GM18505 (cell line): ENCODE measurements around the gene LYZL6.

Source experiments
- ATAC-seq: cut with Tn5 transposase; IDR thresholded peaks from one replicate; pipeline ENCODE4 v1.9.1; 2021; ENCODE audit not compliant: unreplicated experiment
- POLR2A ChIP-seq: IDR thresholded peaks from 4 replicates; pipeline ENCODE4 v1.6.1; 2011; ENCODE audit warnings: borderline replicate concordance; ENCODE audit not compliant: insufficient read depth, insufficient read length; ENCODE audit errors: extremely low read depth

LYZL6 gene

GRCh38 chr17:35932586-35932985, 10.9 kb downstream of the LYZL6 start:
- no peak for ATAC-seq
- TF ChIP-seq POLR2A = no peak

DNA sequence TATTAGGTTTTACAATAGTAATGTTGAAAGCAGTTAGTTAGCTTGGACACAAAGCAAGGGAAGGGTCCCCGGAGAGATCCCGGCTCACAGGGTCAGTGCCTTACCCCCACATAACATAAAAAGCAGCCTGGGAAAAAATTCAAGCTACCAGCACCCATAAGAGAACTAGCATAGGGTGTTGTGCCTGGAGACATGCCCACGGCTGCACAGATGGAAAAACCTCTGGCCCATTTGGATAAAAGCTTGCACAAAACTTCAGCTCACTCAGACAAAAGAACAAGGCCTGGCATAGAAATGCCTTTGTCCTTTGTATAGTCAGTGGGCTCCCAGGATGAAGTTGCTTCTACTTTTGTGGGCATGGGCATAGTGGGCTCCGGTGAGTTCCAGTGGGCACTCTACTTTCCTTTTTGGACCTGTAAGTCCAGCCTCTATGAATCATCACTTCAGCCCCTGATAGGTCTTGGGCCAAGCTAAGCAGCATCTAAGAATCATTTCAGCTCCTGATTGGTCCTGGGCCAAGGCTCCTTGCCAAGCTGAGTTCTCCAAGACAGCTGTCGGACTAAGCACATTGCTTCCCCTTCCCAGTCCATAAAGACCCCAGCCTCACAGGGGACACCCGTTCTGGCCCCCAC, 11.6 kb downstream of the LYZL6 start:
- no peak for TF ChIP-seq POLR2A
- no peak for ATAC-seq

DNA sequence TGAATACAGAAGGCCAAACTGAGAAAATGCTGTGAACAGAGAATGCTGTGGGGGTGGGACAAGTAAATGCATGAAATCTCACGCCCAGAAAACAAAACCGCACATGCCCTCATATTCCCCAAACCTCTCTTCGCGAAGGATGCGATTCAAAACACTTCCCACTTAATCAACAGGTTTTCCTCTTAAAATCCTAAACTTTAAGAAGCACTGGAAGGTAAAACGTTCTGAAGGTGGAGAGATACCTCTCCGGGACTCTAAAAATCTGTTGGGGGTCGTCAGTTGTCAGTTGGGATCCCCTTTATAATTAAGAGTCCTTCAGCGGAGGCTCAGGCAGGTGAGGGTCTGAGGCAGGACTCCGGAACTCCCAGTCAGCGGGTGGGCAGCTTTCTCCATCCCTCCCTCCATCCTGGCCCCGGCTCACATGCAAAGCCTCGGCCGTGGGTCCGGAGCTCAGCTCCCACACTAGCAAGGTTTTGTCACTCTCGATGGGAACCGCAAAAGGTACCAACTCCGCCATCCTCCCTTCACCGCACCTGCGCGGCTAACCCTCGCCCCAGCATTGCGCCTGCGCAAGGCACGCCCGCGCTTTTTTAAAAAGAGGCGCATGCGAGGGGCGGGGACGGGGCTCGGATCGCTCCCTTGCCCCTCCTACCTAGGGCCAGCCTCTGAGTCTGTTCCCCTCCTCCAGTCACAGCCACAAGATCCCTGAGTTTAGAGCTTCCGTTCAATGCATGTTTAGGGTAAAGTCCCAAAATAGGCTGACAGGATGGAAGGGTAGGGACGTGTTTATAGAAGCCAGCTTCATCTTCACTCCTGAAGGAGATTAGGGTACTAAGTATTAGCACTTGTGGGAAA, 13.1 kb downstream of the LYZL6 start, which contains the start of gene RDM1:
Gene RDM1 (minus strand): TSS at position 563 of the 855 bp plus-strand sequence. CDS start 46 bp downstream, at position 517.
- TF ChIP-seq POLR2A = peak; percentile 69
- peak; percentile 76 for ATAC-seq

DNA sequence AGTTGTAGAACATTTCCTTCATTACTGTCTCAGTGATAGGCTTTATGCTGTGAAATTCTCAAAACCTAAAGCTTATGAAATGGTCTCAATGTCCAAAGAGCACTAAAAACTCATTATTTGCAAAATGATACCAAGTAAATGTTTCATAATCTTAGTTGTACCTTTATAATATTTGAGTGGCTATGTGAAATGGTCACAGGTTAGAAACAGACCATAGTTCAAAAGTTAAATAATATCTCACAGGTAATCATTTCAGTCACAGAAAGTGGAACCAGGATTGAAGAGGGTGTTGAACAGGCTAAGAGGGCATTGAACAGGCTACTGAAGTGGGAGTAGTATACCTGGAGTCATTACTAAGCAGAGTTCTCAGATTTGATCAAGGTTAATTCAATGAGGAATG, 15.8 kb downstream of the LYZL6 start:
- no peak for ATAC-seq
- no peak for TF ChIP-seq POLR2A

DNA sequence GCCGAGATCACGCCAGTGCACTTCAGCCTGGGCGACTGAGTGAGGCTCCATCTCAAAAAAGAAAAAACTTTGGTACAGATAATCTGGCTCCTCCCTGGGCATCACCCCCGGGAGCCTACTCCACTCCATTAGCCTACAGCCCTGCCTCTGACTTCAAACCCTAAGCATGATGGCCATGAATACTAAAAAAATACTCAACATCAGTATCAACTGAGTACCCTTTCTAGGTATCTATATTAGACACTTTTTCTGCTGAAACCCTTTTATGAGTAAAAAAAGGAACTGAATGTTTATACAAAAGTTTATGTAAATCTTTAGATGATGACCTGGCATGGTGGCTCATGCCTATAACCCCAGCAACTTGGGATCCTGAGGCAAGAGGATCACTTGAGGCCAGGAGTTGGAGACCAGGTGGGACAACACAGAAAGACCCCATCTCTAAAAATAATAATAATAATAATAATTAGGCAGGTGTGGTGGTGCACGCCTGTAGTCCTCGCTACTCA, 19.9 kb downstream of the LYZL6 start:
- no peak for ATAC-seq
- TF ChIP-seq POLR2A = no peak

- no peak for ATAC-seq
- TF ChIP-seq POLR2A = no peak
Measured at GRCh38 chr17:35920229-35920628, 23.3 kb downstream of the LYZL6 start.

- no peak for TF ChIP-seq POLR2A
- ATAC-seq = no peak
Measured at GRCh38 chr17:35918665-35919064, 24.8 kb downstream of the LYZL6 start.

- TF ChIP-seq POLR2A = no peak
- ATAC-seq = no peak
Measured at GRCh38 chr17:35917519-35918213, 25.8 kb downstream of the LYZL6 start.

DNA sequence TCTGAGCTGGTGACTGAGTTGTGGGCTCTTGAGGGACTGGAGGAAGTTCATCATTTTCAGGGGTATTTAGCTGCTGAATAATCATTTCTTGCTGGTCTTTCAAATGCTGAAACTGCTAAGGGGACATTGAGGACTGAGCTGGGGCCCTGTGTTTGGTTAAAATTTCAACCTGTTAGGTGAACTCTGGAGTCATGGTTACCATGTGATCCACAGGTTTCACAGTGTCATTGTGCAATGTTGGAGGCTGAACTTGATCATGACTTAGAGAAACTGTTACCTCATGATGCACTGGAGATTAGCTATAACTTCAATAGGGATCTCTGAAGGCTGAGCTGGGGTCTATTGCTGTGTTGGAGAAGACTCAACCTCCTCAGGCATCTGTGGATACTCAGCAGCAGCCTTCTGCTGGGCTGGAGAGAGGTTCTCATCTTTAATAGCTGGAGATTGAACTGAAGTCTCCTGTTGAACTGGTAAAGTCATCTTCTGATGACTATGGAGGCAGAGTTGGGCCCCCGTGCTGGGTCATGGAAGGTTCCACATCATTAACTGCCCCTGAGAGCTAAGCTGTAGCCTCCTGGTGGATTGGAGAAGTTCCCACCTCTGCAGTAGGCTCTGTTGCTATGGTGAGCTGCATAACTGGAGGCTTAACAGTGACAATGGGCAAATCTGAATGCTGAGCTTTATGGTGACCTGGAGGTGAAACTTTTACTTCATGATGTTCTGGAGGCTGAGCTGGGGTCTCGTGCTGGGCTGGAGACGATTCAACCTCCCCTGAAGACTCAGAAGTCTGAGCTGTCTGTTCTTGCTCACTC, 28.2 kb downstream of the LYZL6 start:
- TF ChIP-seq POLR2A = no peak
- ATAC-seq = no peak

- no peak for TF ChIP-seq POLR2A
- ATAC-seq = no peak
Measured at GRCh38 chr17:35914354-35914753, 29.2 kb downstream of the LYZL6 start.

DNA sequence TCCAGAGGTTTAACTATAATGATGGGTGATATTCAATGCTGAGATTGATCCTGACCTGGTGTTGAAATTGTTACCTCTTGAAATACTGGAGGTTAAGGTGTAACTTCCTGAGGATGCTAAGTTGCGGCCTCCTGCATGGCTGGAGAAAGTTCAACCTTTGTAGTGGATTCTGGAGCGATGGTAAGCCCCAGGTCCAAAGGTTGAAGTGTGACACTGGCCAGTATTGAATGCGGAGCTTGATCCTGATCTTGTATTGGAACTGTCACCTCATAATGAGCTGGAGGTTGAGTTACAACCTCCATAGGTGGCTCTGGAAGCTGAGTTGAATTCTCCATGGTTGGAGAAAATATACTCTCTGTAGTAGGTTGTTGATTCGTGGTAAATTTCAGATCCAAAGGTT, 29.9 kb downstream of the LYZL6 start:
- ATAC-seq = no peak
- TF ChIP-seq POLR2A = no peak

- no peak for TF ChIP-seq POLR2A
- ATAC-seq = no peak
Measured at GRCh38 chr17:35912942-35913341, 30.6 kb downstream of the LYZL6 start.
